Neural progenitor cell (in vitro differentiated cells): Measurements from ENCODE around the gene RPL27.

ENCODE experiments used
- CTCF ChIP-seq: fragments of 200-600 bp; sonication (generic); IDR thresholded peaks from 2 replicates; pipeline ENCODE4 v1.5.1; 2017; ENCODE audit warnings: antibody characterized with exemption, mild to moderate bottlenecking
- EZH2 ChIP-seq: fragments of 200-600 bp; sonication (generic); IDR thresholded peaks from 2 replicates; pipeline ENCODE4 v1.6.1; 2017; ENCODE audit warnings: antibody characterized with exemption, mild to moderate bottlenecking, moderate library complexity
- EZH2phosphoT487 ChIP-seq: fragments of 200-600 bp; sonication (generic); IDR thresholded peaks from 2 replicates; pipeline ENCODE4 v1.6.1; 2017; ENCODE audit warnings: antibody characterized with exemption

- TF ChIP-seq CTCF, result no peak
- TF ChIP-seq EZH2phosphoT487, result no peak
- no peak for TF ChIP-seq EZH2
Measured at GRCh38 chr17:43034894-43035293, 36.7 kb downstream of the RPL27 start.
